Smooth muscle cell (in vitro differentiated cells): ENCODE measurements around the gene NDUFC1. TPM values are rescaled to one million over a fixed set of nuclear protein-coding genes. Genes with fewer than 3 reads are reported as not detected.
"Not testable (repeated sequence)": the region's sequence is repeated elsewhere in the genome, so short reads cannot be mapped to it uniquely, and the experiment has no call there.

Experiments
- DNase-seq: peaks from one replicate; lab custom pipeline; 2025; ENCODE audit not compliant: unreplicated experiment; lab: John Stamatoyannopoulos, UW
- H2AFZ ChIP-seq: fragments of 200-600 bp; sonication (generic); 2 replicates; pipeline ENCODE4 v1.6.0; 2016; ENCODE audit warnings: antibody characterized with exemption, low read depth, mild to moderate bottlenecking
- H3F3A ChIP-seq: fragments of 200-600 bp; sonication (generic); 2 replicates; pipeline ENCODE4 v1.6.0; 2017; ENCODE audit warnings: antibody characterized with exemption, low read depth
- H3K27ac ChIP-seq: fragments of 200-600 bp; sonication (generic); 2 replicates; pipeline ENCODE4 v1.5.1; 2016; ENCODE audit warnings: low read depth, mild to moderate bottlenecking
- H3K27me3 ChIP-seq: fragments of 200-600 bp; sonication (generic); 2 replicates; pipeline ENCODE4 v1.6.1; 2016; ENCODE audit warnings: low read depth, mild to moderate bottlenecking
- H3K36me3 ChIP-seq: fragments of 200-600 bp; sonication (generic); 2 replicates; pipeline ENCODE4 v1.5.1; 2016; ENCODE audit warnings: low read depth
- H3K4me1 ChIP-seq: fragments of 200-600 bp; sonication (generic); 2 replicates; pipeline ENCODE4 v1.5.1; 2016; ENCODE audit warnings: low read depth
- H3K4me2 ChIP-seq: fragments of 200-600 bp; sonication (generic); 2 replicates; pipeline ENCODE4 v1.6.0; 2016; ENCODE audit warnings: mild to moderate bottlenecking
- H3K4me3 ChIP-seq: fragments of 200-600 bp; sonication (generic); 2 replicates; pipeline ENCODE4 v1.5.1; 2016; ENCODE audit warnings: mild to moderate bottlenecking
- H3K79me2 ChIP-seq: fragments of 200-600 bp; sonication (generic); 2 replicates; pipeline ENCODE4 v1.6.0; 2016; ENCODE audit warnings: low read depth, mild to moderate bottlenecking
- H3K9ac ChIP-seq: fragments of 200-600 bp; sonication (generic); 2 replicates; pipeline ENCODE4 v1.6.0; 2016; ENCODE audit warnings: low read depth
- H3K9me3 ChIP-seq: fragments of 200-600 bp; sonication (generic); replicated peaks from 2 replicates; pipeline ENCODE4 v1.5.1; 2016; ENCODE audit warnings: low read depth
- H4K20me1 ChIP-seq: fragments of 200-600 bp; sonication (generic); 2 replicates; pipeline ENCODE4 v1.6.0; 2016; ENCODE audit warnings: low read depth
- WGBS: methylation state at CpG from one replicate; pipeline ENCODE4 v1.1.7; 2016; ENCODE audit warnings: low lambda C conversion rate; 5-methylcytosine and 5-hydroxymethylcytosine counted together
- polyA plus RNA-seq: library from polyadenylated mRNA; unstranded; fragments of >200 nt; fragmentation: Nextera tagmentation; extraction: Ambion mirVana; gene quantifications from 2 replicates; pipeline ENCODE4 v1.2.1, GENCODE V29; 2016
- total RNA-seq: library from RNA; depleted of rRNA; stranded (reverse); fragments of >200 nt; gene quantifications from 2 replicates; pipeline ENCODE4 v1.2.3, GENCODE V29; 2014
- TF ChIP-seq, protein P1 (sequence below): fragments of 200-600 bp; sonication (generic); IDR thresholded peaks from 2 replicates; pipeline ENCODE4 v1.5.1; 2017; ENCODE audit warnings: borderline replicate concordance, mild to moderate bottlenecking, antibody characterized with exemption; ENCODE audit not compliant: insufficient read depth, poor library complexity, severe bottlenecking

Gene NDUFC1
- total and polyA plus RNA-seq, 2 experiments from 2014 or later: 56.8 to 169 TPM

DNA sequence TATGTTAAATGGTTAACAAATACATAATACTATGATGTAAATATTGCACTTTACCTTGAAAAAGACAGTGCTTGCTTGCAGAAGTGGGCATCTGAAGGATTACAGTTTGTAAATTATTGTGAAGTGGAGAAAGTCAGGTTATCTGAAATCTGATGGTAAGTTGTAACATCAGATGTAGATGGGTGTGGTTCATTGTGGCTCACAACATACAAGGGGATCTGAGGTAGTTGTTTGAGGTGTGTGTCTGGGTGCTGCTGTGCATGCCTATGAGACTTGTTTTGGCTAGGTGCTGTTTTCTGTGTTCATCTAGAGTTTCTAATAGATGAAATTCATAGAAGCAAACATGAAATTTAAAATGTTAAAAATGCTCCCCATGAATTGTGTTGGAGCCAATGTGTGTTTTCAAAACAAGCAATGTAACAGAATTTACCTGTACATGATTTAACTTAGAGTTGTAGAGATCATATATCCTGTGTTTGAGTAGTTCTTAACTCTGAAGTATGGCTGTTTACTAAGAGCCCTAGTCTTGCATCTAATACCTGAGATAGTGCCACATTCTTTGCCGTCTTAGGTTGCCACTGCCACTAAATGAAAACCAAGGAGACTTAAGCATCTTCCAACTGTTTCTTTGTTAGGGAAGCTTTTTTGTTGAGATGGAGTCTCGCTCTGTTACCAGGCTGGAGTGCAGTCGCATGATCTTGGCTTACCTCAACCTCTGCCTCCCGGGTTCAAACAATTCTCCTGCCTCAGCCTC lies 11.9 kb upstream of the NDUFC1 start:
- H3K9me3 ChIP-seq: no peaks in the 10 kb centered on the region
- H3K9ac ChIP-seq: no peak overlapping the region
- no peaks in the 10 kb centered on the region for H3K27me3 ChIP-seq
- H3F3A ChIP-seq: no peaks in the 10 kb centered on the region
- peaks cover 11% of the 10 kb centered on the region for H3K4me1 ChIP-seq
- TF ChIP-seq, protein P1, sequence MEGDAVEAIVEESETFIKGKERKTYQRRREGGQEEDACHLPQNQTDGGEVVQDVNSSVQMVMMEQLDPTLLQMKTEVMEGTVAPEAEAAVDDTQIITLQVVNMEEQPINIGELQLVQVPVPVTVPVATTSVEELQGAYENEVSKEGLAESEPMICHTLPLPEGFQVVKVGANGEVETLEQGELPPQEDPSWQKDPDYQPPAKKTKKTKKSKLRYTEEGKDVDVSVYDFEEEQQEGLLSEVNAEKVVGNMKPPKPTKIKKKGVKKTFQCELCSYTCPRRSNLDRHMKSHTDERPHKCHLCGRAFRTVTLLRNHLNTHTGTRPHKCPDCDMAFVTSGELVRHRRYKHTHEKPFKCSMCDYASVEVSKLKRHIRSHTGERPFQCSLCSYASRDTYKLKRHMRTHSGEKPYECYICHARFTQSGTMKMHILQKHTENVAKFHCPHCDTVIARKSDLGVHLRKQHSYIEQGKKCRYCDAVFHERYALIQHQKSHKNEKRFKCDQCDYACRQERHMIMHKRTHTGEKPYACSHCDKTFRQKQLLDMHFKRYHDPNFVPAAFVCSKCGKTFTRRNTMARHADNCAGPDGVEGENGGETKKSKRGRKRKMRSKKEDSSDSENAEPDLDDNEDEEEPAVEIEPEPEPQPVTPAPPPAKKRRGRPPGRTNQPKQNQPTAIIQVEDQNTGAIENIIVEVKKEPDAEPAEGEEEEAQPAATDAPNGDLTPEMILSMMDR: no peak
- H3K4me3 ChIP-seq: no peak overlapping the region
- H3K36me3 ChIP-seq: no peaks in the 10 kb centered on the region
- DNase-seq: no peak
- H3K79me2 ChIP-seq: peaks cover 98% of the 10 kb centered on the region
- no peak overlapping the region for H2AFZ ChIP-seq
- H3K4me2 ChIP-seq: no peak overlapping the region
- H3K27ac ChIP-seq: no peak overlapping the region
- peaks cover 92% of the 10 kb centered on the region for H4K20me1 ChIP-seq
- 82% methylated on average over 4 of the region's 4 CpGs for WGBS

DNA sequence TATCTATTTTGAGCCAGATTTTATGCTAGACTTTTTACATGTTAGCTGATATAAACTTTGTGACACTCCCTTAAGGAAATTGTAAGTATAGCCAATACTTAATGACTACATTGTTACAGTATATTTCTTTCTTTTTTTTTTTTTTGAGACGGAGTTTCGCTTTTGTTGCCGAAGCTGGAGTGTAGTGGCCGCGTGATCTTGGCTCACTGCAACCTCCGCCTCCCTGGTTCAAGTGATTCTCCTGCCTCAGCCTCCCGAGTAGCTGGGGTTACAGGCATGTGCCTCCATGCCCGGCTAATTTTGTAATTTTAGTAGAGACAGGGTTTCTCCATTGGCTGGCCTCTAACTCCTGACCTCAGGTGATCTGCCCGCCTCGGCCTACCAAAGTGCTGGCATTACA lies 11.1 kb upstream of the NDUFC1 start:
- WGBS: 96% methylated on average over 10 of the region's 10 CpGs
- H4K20me1 ChIP-seq: peaks cover 89% of the 10 kb centered on the region
- H3K27ac ChIP-seq: not testable (repeated sequence)

DNA sequence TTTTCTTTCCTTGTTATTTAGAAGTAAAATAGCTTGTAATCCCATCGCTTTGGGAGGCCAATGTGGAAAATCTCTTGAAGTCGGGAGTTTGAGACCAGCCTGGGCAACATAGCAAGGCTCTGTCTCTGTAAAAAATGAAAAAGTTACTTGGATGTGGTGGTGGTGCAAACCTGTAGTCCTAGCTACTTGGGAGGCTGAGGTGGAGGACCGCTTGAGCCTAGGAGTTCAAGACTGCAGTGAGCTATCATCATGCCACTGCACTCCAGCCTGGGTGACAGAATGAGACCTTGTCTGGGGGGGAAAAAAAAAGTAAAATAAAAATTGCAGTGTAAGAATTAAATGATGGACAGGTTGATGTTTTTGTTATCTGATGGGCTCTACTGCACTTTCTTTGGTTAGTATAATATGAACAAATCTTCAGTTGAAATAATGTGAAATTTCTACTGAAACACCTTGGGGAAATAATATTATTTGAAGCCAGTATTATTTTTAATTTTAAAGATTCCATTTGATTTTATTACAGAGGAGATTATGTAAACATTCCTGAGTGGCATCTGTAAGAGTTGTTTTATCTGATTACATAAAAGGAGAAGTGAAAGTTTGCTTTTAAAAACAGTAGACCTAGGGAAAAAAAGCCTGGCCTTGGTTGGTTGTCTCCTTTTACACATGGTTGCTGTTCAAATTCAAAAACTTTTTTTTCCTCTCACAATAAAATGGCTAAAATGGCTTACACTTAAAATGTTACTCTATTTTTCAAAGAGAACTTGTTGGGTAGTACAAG lies 10.5 kb upstream of the NDUFC1 start:
- Histone ChIP-seq H3K9me3 (no peaks in the 10 kb centered on the region), H3K4me3 (no peak overlapping the region), H3K27me3 (no peaks in the 10 kb centered on the region), H3F3A (no peaks in the 10 kb centered on the region), H3K79me2 (peaks cover 98% of the 10 kb centered on the region), H3K36me3 (no peaks in the 10 kb centered on the region), H3K4me1 (peaks cover 11% of the 10 kb centered on the region), H3K4me2 (no peak overlapping the region), H3K27ac (peak overlapping the region; percentile 28), H3K9ac (no peak overlapping the region), H2AFZ (no peak overlapping the region), H4K20me1 (peaks cover 88% of the 10 kb centered on the region)
- TF ChIP-seq, protein P1: no peak
- 100% methylated on average over 3 of the region's 3 CpGs for whole genome bisulfite sequencing
- DNase-seq: no peak

More for the DNA sequence above, 11.1 kb upstream of the NDUFC1 start:
- not testable (repeated sequence) for H3K36me3 ChIP-seq, H3K27me3 ChIP-seq, H3K4me2 ChIP-seq, H3K9me3 ChIP-seq, H3F3A ChIP-seq, H2AFZ ChIP-seq, DNase-seq, H3K9ac ChIP-seq, H3K4me3 ChIP-seq
- Histone ChIP-seq H3K4me1 (peaks cover 11% of the 10 kb centered on the region), H3K79me2 (peaks cover 98% of the 10 kb centered on the region)

DNA sequence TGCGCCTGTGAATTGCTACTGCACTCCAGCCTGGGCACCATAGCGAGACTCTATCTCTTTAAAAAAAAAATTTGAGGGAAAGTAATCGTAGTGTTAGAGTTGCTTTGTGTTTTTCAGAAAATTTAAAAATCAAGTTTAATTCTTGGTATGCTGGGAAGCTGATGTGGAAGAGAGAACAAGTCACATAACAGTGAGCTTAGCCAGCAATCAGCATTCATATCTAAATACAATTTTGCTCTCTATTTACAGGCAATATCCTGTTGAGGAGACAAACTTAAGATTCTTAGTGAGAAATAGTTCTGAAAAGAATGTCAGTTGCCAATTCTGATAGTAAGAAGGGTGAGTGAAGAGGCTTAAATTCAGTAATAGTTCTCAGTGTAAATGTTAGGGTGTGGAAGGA lies 9.6 kb upstream of the NDUFC1 start:
- TF ChIP-seq, protein P1: no peak
- H3K4me1 ChIP-seq: peaks cover 11% of the 10 kb centered on the region
- peaks cover 87% of the 10 kb centered on the region for H4K20me1 ChIP-seq
- no peak overlapping the region for H3K4me2 ChIP-seq
- H3K9ac ChIP-seq: no peak overlapping the region
- no peaks in the 10 kb centered on the region for H3F3A ChIP-seq
- no peak overlapping the region for H2AFZ ChIP-seq
- DNase-seq: no peak
- H3K36me3 ChIP-seq: no peaks in the 10 kb centered on the region
- no peak overlapping the region for H3K4me3 ChIP-seq
- H3K9me3 ChIP-seq: no peaks in the 10 kb centered on the region
- H3K27ac ChIP-seq: peak overlapping the region; percentile 28
- no peaks in the 10 kb centered on the region for H3K27me3 ChIP-seq
- H3K79me2 ChIP-seq: peaks cover 98% of the 10 kb centered on the region
- WGBS: 95% methylated on average over 3 of the region's 3 CpGs
